ENCODE data around the gene TNNT1.
A peak's percentile ranks its signal among the peaks of the same experiment; 100 is the strongest.
"Not testable (repeated sequence)": the region's sequence is repeated elsewhere in the genome, so short reads cannot be mapped to it uniquely, and the experiment has no call there.

Gene TNNT1

DNA sequence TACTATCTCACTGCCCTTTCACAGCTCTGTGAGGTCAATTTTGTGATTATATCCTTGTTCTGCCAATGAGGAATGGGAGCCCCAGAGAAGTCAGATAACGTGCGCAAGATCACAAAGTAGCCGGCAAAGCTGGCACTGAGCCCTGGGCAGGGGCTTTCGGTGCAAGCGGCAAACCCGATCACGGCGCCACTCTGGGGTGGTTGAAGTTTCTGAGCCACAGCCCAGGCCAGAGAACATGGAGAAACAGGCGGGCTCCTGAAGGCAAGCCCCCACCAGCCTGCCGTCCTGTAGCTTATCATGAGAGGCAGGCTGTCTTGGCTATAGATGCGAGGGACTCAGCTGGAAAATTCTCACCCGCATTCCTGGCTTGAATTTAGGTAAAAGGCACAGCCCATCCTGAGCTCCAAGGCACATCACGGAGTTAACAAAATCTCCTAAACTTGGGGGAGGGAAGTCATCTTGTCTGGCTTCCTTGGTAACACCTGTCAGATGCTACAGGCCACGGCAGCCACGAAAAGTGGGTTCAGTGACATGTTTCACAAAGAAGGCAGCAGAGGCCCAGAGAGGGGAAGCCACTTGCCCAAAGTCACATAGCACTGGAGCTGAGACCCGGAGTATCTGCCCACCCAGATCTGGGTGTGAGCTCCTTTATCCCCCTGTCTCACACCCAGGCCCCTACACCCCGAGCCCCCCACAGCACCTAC is 12.5 kb downstream of the TNNT1 start:
- no peak for DNase-seq

DNA sequence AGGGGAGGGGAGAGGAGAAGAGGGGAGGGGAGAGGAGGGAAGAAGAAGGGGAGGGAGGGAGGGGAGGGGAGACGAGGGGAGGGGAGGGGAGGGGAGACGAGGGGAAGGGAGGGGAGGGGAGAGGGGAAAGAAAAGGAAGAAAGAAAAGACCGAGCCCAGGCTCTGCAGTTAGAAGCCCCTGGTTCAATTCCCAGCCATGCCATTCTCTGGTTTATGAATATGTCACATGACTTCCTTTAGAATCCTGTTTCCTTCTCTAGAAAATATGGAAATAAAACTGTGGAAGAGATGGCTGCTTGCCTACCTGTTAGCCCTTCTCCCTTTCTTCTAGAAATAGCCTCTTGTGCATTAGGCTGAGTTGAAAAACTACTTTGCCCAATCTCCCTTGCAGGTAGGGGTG is 14.3 kb downstream of the TNNT1 start:
- no peak for DNase-seq

DNA sequence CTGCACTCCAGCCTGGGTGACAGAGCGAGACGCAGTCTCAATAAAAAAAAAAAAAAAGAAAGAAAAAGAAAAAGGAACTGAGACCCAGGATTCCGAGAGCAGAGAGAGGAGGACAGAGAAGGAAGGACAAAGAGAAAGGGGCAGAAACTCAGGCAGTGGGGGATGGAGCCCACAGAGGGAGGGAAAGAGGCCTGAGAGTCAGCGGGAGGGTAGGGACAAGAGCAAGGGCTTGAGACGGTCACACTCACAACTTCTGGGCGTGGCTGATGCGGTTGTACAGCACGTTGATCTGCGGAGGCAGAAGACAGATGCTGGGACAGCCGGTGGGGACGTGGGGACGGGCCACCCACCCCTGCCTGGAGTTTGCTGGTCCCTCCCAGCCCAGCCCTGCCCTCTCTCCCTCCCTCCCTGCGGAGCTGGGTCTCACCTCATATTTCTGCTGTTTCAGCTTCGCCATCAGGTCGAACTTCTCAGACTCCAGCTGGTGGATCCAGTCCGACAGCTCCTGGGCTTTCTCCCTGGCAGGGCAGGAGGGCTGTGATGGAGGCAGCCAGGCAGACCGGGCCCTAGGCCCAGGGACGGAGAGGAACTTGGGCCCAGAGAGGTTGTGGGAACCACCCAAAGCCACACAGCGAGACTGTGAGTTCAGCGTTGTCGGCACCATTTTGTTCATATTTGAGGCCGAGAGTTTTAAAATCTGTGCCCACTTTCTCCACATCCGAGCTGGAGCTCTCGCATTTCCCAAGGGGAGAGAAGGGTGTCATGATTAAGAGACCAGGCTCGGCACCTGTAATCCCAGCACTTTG is 15.2 kb downstream of the TNNT1 start:
- peak; percentile 56 for DNase-seq

DNA sequence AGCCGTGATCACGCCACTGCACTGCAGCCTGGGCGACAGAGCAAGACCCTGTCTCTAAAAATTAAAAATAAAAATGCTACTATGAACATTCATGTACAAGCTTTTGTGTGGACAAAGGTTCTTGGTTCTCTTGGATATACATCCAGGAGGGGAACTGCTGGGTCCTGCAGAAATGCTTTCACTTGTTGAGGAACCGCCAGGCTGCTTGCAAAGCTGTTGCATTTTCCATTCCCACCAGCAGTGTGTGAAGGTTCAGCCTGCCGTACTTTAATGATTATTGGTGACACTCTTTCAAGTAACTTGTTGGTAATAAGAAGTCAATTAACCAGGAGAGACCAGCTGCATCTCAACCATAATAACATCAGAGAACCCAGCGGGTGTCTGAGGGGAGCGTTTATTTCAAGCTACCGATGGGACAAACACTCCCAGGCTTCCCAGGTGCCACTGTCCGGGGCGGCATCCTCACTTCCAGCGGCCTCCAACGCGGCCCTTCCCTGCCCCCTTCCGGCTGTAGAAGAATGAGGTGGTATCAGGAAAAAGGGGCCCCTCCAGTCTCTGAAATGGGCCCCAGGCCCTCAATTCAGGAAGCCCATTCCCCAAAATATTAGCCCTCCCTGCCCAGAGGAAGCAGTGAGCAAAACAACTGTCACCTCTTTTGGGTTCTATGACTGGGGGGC is 16.4 kb downstream of the TNNT1 start:
- DNase-seq: peak; percentile 60

DNA sequence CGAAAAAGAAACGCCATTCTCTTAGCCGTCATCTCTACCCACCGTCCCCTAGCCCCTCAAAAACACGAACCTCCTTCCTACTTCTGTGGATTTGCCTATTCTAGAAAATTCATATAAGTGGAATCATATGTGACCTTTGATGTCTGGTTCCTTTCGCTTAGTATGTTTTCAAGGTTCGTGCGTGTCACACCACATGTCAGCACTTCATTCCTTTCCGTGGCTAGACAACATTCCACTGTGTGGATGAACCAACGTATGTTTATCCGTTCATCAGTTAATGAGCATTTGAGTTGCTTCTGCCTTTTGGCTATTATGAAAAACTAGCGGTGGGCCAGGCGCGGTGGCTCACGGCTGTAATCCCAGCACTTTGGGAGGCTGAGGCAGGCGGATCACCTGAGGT is 17.6 kb downstream of the TNNT1 start:
- no peak for DNase-seq

DNA sequence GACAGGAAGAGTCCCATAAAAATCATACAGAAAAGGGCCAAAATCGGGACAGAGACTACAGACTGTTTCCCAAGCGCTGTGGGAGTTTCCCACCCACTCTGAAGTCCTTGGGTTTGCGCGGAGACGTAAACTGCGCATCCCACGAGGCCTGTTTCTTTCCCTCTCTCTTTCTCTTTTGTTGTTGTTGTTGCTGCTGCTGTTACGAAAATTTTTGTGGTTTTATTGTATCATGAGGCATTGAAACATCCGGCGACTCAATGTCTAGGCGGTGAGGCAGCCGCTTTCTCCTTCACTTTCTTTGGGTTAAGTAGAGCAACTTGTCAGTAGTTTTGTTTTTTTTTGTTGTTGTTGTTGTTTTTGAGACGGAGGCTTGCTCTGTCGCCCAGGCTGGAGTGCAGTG is 30.0 kb downstream of the TNNT1 start:
- DNase-seq: no peak

DNA sequence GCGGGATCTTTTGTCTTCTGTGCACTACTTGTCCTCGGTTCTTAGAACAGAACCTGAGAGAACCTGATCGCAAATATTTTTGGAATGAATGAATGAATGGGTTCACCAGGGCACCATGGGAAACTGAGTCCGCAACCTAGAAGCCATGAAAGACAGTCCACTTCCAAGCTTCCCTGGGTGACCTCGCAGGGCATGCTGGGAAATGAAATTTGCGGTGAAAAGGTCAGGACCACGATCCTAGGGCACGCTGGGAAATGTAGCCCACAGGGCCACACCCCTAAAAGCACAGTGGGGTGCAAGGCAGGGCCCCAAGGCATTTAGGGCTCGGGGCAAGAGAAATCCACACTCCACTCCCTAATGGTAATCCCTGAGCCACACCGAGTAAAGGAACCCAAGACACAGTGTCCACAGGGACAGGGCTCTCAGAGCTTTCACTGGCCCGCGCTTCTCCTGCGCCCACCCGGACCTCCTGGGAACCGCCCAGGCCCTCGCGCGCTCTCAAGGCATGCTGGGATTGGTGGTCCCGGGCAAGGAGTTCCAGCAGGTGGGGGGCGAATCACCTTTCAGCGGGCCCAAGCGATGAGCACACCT is 30.5 kb downstream of the TNNT1 start:
- DNase-seq: peak; percentile 45

DNA sequence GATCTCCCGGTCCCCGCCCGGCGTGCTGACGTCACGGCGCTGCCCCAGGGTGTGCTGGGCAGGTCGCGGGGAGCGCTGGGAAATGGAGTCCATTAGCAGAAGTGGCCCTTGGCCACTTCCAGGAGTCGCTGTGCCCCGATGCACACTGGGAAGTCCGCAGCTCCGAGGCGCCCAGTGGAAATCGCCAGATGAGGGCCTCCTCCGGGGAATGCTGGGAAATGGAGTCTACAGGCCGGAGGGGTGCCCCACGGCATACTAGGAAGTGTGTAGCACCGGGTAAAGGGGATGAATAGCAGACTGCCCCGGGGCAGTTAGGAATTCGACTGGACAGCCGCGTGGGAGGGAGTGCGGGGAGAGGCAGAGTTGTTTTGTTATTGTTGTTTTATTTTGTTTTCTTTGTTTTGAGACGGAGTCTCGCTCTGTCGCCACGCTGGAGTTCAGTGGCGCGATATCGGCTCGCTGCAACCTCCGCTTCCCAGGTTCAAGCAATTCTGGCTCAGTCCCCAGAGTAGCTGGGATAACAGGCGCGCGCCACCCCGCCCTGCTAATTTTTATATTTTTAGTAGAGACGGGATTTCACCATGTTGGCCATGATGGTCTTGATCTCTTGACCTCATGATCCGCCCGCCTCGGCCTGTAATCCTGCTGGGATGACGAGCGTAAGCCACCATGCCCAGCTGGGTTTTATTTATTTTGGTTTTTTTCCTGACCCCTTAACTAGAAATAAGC is 31.2 kb downstream of the TNNT1 start:
- DNase-seq: peak; percentile 99

DNA sequence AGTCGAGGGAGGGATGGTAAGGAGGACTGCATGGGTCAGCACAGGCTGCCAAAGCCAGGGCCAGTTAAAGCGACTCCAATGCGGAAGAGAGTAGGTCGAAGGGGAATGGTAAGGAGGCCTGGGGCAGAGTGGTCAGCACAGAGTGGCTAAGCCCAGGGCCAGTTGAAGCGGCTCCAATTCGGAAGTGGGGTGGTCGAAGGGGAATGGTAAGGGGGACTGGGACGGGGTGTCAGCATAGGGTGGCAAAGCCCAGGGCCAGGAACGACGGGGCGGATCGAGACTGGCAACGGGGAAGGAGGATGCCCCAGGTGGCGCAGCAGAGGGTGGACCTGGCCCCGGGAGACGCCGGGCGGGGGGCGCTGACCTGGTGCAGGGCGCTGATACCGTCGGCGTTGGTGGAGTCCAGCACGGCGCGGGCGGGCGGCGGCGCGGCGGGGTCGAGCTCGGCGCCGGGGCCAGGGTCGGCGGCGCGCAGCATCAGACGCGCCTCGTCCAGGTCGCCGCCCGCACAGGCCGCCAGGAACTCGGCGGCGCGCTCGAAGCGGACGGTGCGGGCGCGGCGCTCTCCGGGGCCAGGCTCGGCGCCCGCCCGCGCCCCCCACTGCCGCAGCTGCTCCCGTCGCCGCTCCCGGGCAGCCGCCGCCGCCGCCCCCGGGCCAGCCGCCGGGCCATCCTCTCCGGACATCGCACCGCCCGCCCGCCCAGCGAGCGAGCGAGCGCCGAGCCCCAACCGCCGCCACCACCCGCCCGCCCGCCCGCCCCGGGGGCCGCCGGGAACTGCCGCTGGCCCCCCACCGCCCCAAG is 31.9 kb downstream of the TNNT1 start, which contains the start of gene PPP1R12C:
PPP1R12C (minus strand) TSS at position 779 of the 804 bp plus-strand sequence; CDS start at position 685, 94 bp downstream.
- DNase-seq: peak; percentile 72

DNA sequence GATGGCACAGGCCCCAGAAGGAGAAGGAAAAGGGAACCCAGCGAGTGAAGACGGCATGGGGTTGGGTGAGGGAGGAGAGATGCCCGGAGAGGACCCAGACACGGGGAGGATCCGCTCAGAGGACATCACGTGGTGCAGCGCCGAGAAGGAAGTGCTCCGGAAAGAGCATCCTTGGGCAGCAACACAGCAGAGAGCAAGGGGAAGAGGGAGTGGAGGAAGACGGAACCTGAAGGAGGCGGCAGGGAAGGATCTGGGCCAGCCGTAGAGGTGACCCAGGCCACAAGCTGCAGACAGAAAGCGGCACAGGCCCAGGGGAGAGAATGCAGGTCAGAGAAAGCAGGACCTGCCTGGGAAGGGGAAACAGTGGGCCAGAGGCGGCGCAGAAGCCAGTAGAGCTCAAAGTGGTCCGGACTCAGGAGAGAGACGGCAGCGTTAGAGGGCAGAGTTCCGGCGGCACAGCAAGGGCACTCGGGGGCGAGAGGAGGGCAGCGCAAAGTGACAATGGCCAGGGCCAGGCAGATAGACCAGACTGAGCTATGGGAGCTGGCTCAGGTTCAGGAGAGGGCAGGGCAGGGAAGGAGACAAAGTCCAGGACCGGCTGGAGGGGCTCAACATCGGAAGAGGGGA is 32.7 kb downstream of the TNNT1 start:
- peak; percentile 62 for DNase-seq

DNA sequence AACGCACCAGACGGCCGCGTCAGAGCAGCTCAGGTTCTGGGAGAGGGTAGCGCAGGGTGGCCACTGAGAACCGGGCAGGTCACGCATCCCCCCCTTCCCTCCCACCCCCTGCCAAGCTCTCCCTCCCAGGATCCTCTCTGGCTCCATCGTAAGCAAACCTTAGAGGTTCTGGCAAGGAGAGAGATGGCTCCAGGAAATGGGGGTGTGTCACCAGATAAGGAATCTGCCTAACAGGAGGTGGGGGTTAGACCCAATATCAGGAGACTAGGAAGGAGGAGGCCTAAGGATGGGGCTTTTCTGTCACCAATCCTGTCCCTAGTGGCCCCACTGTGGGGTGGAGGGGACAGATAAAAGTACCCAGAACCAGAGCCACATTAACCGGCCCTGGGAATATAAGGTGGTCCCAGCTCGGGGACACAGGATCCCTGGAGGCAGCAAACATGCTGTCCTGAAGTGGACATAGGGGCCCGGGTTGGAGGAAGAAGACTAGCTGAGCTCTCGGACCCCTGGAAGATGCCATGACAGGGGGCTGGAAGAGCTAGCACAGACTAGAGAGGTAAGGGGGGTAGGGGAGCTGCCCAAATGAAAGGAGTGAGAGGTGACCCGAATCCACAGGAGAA is 33.5 kb downstream of the TNNT1 start:
- no peak for DNase-seq

DNA sequence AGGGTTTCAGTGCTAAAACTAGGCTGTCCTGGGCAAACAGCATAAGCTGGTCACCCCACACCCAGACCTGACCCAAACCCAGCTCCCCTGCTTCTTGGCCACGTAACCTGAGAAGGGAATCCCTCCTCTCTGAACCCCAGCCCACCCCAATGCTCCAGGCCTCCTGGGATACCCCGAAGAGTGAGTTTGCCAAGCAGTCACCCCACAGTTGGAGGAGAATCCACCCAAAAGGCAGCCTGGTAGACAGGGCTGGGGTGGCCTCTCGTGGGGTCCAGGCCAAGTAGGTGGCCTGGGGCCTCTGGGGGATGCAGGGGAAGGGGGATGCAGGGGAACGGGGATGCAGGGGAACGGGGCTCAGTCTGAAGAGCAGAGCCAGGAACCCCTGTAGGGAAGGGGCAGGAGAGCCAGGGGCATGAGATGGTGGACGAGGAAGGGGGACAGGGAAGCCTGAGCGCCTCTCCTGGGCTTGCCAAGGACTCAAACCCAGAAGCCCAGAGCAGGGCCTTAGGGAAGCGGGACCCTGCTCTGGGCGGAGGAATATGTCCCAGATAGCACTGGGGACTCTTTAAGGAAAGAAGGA is 34.4 kb downstream of the TNNT1 start:
- DNase-seq: no peak

DNA sequence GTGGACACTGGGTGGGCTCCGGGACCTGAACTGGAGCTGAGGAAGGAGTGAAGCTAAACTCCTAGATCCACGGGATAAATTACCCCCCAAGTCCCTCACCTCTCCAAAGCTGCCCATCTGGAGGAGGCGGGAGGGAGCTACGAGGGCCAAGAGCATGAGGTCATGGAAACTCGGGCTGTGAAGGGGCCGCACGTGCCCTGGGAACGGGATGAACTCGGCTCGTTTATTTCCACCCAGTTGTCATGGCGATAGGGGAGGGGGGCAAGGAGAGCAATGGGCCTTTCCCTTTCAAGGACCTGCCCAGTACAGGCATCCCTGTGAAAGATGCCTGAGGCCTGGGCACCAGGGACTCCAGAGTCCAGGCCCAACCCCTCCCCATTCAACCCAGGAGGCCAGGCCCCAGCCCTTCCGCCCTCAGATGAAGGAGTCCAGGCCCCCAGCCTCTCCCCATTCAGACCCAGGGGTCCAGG is 35.4 kb downstream of the TNNT1 start:
- peak; percentile 42 for DNase-seq

DNA sequence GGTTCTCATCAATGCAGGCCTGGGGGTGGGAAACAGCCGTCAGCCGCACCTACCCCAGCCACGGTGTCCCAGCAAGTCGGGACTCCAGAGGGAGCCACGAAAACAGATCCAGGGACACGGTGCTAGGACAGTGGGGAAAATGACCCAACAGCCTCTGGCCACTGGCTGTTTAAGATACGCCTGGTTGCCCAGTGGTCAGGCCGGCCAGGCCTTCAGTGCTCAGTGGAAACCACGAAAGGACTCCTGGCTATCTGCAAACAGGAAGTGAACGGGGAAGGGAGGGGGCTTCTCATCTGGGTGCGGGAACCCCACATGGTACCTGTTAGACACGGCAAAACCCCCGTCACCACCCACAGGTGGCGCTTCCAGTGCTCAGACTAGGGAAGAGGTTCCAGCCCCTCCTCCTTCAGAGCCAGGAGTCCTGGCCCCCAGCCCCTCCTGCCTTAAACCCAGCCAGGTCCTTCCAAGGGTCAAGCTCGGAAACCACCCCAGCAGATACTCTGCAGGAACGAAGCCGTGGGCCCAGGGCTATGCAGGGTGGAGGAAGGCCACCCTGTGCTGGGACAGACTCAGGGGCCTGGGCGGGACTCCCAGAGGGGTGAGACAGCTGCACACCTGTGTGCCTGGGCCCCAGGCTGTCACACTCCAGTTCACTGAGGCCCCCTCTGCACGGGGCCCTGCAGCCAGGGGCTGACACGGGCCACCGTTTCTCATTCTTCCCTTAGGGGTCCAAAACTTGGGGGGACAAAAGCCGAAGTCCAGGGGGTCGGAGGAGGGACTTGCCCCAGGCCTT is 36.0 kb downstream of the TNNT1 start:
- DNase-seq: no peak

DNA sequence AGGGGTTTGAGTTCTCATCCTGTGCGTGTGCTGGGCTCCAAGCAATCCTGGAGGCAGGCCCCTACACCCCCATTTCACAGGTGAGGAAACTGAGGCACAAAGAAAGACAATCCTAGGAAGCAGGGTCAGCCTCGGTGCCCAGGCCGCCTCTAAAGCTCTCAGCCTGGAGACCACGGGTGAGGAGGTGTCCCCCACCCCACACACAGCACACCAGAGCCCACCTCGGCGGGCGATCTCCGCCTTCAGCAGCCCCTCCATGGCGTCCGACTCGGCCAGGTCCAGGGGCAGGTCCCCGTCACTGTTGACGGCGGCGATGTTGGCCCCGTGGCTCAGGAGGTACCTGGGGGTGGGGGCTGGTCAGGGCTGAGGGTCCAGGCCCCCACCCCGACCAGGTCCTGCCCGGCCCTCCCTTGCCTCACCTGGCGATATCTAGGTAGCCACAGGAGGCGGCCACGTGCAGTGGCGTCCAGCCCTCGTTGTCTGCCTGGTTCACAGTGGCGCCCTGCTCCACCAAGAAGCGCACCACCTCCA is 36.7 kb downstream of the TNNT1 start:
- no peak for DNase-seq

DNA sequence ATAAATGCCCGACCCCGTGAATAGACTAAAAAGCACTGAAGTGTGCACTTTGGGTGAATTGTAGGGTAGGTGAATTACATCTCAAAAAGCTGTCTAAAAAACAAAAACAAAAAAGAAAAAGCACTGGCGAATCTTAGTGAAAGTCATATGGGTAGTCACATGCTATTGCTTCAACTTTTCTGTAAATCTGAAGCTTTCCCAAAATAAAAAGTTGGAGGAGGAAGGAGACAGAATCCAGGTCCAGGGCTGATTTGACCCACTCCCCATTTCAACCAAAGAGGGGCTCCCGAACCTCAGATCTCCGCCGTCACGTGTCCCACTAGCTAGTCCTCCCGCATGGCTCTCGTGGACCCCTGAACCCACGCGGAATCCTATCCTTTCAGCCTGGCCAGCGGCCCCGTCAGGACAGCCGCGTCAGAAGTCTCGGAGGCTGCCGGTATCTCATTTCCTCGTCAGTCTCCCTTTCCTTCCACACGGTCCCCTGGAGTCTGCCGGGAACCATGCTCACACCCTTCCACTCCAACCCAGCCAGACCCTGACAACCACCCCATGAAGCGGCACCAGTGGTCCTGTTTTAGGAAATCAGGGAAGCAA is 37.7 kb downstream of the TNNT1 start:
- DNase-seq: no peak

DNA sequence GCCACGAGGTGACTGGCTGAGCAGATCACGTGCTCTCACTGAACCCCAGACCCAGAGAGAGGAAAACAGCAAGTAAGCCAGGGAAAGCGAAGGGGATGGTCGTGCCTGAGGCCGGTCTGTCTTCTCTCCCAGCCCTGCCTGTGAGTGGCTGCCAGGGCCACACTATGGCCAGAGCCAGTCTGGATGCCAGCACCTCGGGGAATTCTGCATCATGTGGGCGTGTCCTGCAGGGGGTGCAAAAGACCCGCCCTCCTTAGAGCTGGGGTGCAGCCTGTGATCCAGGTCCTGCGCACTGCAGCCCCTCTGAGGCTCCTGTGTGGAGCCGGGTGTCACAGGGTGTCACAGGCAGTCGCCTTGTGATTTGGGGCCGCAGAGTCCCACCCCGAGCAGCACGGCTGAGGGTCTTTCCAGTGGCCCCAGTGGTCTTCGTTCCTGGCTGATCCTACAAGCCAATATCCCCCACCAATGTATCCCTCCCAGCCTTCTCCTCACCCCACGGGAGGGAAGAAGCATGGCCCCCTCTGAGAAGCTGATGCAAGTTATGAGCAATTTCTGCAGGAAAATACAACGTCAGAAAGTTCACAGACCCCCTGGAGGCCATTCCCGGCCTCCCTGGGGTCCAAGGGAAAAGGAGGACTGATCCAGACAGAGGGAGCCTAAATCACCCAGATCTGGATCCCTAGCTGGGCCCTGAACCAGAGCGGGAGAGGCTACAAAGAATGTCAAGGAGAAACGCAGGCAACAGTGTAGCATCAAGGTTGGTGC is 39.3 kb downstream of the TNNT1 start:
- no peak for DNase-seq

DNA sequence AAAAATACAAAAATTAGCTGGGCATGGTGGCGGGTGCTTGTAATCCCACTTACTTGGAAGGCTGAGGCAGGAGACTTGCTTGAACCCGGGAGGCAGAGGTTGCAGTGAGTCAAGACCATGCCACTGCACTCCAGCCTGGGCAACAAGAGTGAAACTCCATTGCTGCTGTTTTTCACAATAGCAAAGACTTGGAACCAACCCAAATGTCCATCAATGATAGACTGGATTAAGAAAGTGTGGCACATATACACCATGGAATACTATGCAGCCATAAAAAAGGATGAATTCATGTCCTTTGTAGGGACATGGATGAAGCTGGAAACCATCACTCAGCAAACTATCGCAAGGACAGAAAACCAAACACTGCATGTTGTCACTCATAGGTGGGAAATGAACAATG is 41.8 kb downstream of the TNNT1 start:
- DNase-seq: not testable (repeated sequence)

Data from DMS53 (cell line).